ENCODE data around the gene HARS1. TPM values are rescaled to one million over a fixed set of nuclear protein-coding genes. Genes with fewer than 3 reads are reported as not detected.
"Not testable (repeated sequence)": the region's sequence is repeated elsewhere in the genome, so short reads cannot be mapped to it uniquely, and the experiment has no call there.

The HARS1 gene
- polyA plus RNA-seq, 2 donors = 47.7 to 55.5 TPM

- Histone ChIP-seq H3K36me3 (ENCODE audit: control insufficient read depth in 2 of 2, insufficient read depth in 2 of 2, low read length in 1 of 2) (no peaks in the 10 kb centered on the region), H3K9me3 (ENCODE audit: control insufficient read depth in 2 of 2, insufficient read depth in 1 of 2, low read depth in 1 of 2, low read length in 1 of 2) (no peaks in the 10 kb centered on the region), H3K4me3 (ENCODE audit: low read depth in 1 of 2, low read length in 2 of 2) (no peak overlapping the region), H3K4me1 (ENCODE audit: control insufficient read depth in 2 of 2, insufficient read depth in 2 of 2, low read length in 1 of 2) (peaks cover 0 to 3% of the 10 kb centered on the region in 2 donors), H3K27ac (ENCODE audit: low read depth in 2 of 2, low read length in 1 of 2) (no peak overlapping the region), H3K27me3 (ENCODE audit: control insufficient read depth in 1 of 2, insufficient read depth in 2 of 2, low read length in 2 of 2) (no peaks in the 10 kb centered on the region)
- 72 to 95% methylated on average over 1 of the region's 1 CpG for WGBS, 2 donors
These were observed 22.5 kb upstream of the HARS1 start for GRCh38 chr5:140713562-140714094.

GRCh38 chr5:140711794-140712193 lies 20.6 kb upstream of the HARS1 start:
- no peaks in the 10 kb centered on the region for H3K9me3 ChIP-seq (ENCODE audit: control insufficient read depth in 2 of 2, insufficient read depth in 1 of 2, low read depth in 1 of 2, low read length in 1 of 2)
- H3K27me3 ChIP-seq (ENCODE audit: control insufficient read depth in 1 of 2, insufficient read depth in 2 of 2, low read length in 2 of 2) = no peaks in the 10 kb centered on the region
- WGBS, 2 donors = 86 to 91% methylated on average over 1 of the region's 1 CpG
- no peak overlapping the region for H3K4me3 ChIP-seq (ENCODE audit: low read depth in 1 of 2, low read length in 2 of 2)
- no peaks in the 10 kb centered on the region for H3K4me1 ChIP-seq (ENCODE audit: control insufficient read depth in 2 of 2, insufficient read depth in 2 of 2, low read length in 1 of 2)
- H3K36me3 ChIP-seq (ENCODE audit: control insufficient read depth in 2 of 2, insufficient read depth in 2 of 2, low read length in 1 of 2) = no peaks in the 10 kb centered on the region
- no peak overlapping the region for H3K27ac ChIP-seq (ENCODE audit: low read depth in 2 of 2, low read length in 1 of 2)

GRCh38 chr5:140710899-140711552 lies 19.9 kb upstream of the HARS1 start:
- Histone ChIP-seq H3K36me3 (ENCODE audit: control insufficient read depth in 2 of 2, insufficient read depth in 2 of 2, low read length in 1 of 2) (peaks cover 0 to 2% of the 10 kb centered on the region in 2 donors), H3K9me3 (ENCODE audit: control insufficient read depth in 2 of 2, insufficient read depth in 1 of 2, low read depth in 1 of 2, low read length in 1 of 2) (no peaks in the 10 kb centered on the region), H3K4me3 (ENCODE audit: low read depth in 1 of 2, low read length in 2 of 2) (peak overlapping the region; percentile 58 to 87), H3K4me1 (ENCODE audit: control insufficient read depth in 2 of 2, insufficient read depth in 2 of 2, low read length in 1 of 2) (no peaks in the 10 kb centered on the region), H3K27me3 (ENCODE audit: control insufficient read depth in 1 of 2, insufficient read depth in 2 of 2, low read length in 2 of 2) (no peaks in the 10 kb centered on the region), H3K27ac (ENCODE audit: low read depth in 2 of 2, low read length in 1 of 2) (peak overlapping the region; percentile 90 to 100)
- 0 to 1% methylated on average over 27 of the region's 27 CpGs for WGBS, 2 donors

- H3K36me3 ChIP-seq (ENCODE audit: control insufficient read depth in 2 of 2, insufficient read depth in 2 of 2, low read length in 1 of 2) = peaks cover 3 to 12% of the 10 kb centered on the region in 2 donors
- H3K27me3 ChIP-seq (ENCODE audit: control insufficient read depth in 1 of 2, insufficient read depth in 2 of 2, low read length in 2 of 2); H3K4me3 ChIP-seq (ENCODE audit: low read depth in 1 of 2, low read length in 2 of 2); H3K9me3 ChIP-seq (ENCODE audit: control insufficient read depth in 2 of 2, insufficient read depth in 1 of 2, low read depth in 1 of 2, low read length in 1 of 2); H3K27ac ChIP-seq (ENCODE audit: low read depth in 2 of 2, low read length in 1 of 2); H3K4me1 ChIP-seq (ENCODE audit: control insufficient read depth in 2 of 2, insufficient read depth in 2 of 2, low read length in 1 of 2): not testable (repeated sequence)
- WGBS, 2 donors = 91 to 93% methylated on average over 9 of the region's 9 CpGs
These were observed 17.6 kb upstream of the HARS1 start for GRCh38 chr5:140708787-140709186.

GRCh38 chr5:140707812-140708211 lies 16.6 kb upstream of the HARS1 start:
- no peak overlapping the region for H3K4me3 ChIP-seq (ENCODE audit: low read depth in 1 of 2, low read length in 2 of 2)
- H3K27ac ChIP-seq (ENCODE audit: low read depth in 2 of 2, low read length in 1 of 2) = no peak overlapping the region
- H3K36me3 ChIP-seq (ENCODE audit: control insufficient read depth in 2 of 2, insufficient read depth in 2 of 2, low read length in 1 of 2) = peaks cover 3 to 12% of the 10 kb centered on the region in 2 donors
- no peaks in the 10 kb centered on the region for H3K27me3 ChIP-seq (ENCODE audit: control insufficient read depth in 1 of 2, insufficient read depth in 2 of 2, low read length in 2 of 2)
- 84 to 91% methylated on average over 4 of the region's 4 CpGs for WGBS, 2 donors
- H3K9me3 ChIP-seq (ENCODE audit: control insufficient read depth in 2 of 2, insufficient read depth in 1 of 2, low read depth in 1 of 2, low read length in 1 of 2) = no peaks in the 10 kb centered on the region
- no peaks in the 10 kb centered on the region for H3K4me1 ChIP-seq (ENCODE audit: control insufficient read depth in 2 of 2, insufficient read depth in 2 of 2, low read length in 1 of 2)

- H3K27ac ChIP-seq (ENCODE audit: low read depth in 2 of 2, low read length in 1 of 2) = peak within 1 kb of the TSS; percentile 47 to 83
- WGBS, 2 donors = 2% methylated on average over 44 of the region's 44 CpGs
These were observed 9.3 kb upstream of the HARS1 start, which contains the start of gene ZMAT2 for GRCh38 chr5:140700177-140701144. Gene ZMAT2 (plus strand): TSS chr5:140700447. CDS start chr5:140700461, 14 bp downstream.

GRCh38 chr5:140696891-140697492 lies 5.8 kb upstream of the HARS1 start:
- Histone ChIP-seq H3K27me3 (ENCODE audit: control insufficient read depth in 1 of 2, insufficient read depth in 2 of 2, low read length in 2 of 2) (no peaks in the 10 kb centered on the region), H3K4me3 (ENCODE audit: low read depth in 1 of 2, low read length in 2 of 2) (no peak overlapping the region), H3K27ac (ENCODE audit: low read depth in 2 of 2, low read length in 1 of 2) (no peak overlapping the region), H3K36me3 (ENCODE audit: control insufficient read depth in 2 of 2, insufficient read depth in 2 of 2, low read length in 1 of 2) (peaks cover 27 to 34% of the 10 kb centered on the region in 2 donors), H3K4me1 (ENCODE audit: control insufficient read depth in 2 of 2, insufficient read depth in 2 of 2, low read length in 1 of 2) (no peaks in the 10 kb centered on the region), H3K9me3 (ENCODE audit: control insufficient read depth in 2 of 2, insufficient read depth in 1 of 2, low read depth in 1 of 2, low read length in 1 of 2) (no peaks in the 10 kb centered on the region)
- WGBS, 2 donors = 84 to 89% methylated on average over 4 of the region's 4 CpGs

More at GRCh38 chr5:140700177-140701144, 9.3 kb upstream of the HARS1 start, which contains the start of gene ZMAT2:
- no peaks in the 10 kb centered on the region for H3K9me3 ChIP-seq (ENCODE audit: control insufficient read depth in 2 of 2, insufficient read depth in 1 of 2, low read depth in 1 of 2, low read length in 1 of 2)
- no peaks in the 10 kb centered on the region for H3K27me3 ChIP-seq (ENCODE audit: control insufficient read depth in 1 of 2, insufficient read depth in 2 of 2, low read length in 2 of 2)
- no peaks in the 10 kb centered on the region for H3K4me1 ChIP-seq (ENCODE audit: control insufficient read depth in 2 of 2, insufficient read depth in 2 of 2, low read length in 1 of 2)
- H3K4me3 ChIP-seq (ENCODE audit: low read depth in 1 of 2, low read length in 2 of 2) = peak within 1 kb of the TSS; percentile 75 to 99
- H3K36me3 ChIP-seq (ENCODE audit: control insufficient read depth in 2 of 2, insufficient read depth in 2 of 2, low read length in 1 of 2) = peaks cover 29 to 37% of the 10 kb centered on the region in 2 donors

GRCh38 chr5:140694276-140694675 lies 3.1 kb upstream of the HARS1 start:
- no peak overlapping the region for H3K27ac ChIP-seq (ENCODE audit: low read depth in 2 of 2, low read length in 1 of 2)
- peaks cover 27 to 33% of the 10 kb centered on the region in 2 donors for H3K36me3 ChIP-seq (ENCODE audit: control insufficient read depth in 2 of 2, insufficient read depth in 2 of 2, low read length in 1 of 2)
- no peaks in the 10 kb centered on the region for H3K27me3 ChIP-seq (ENCODE audit: control insufficient read depth in 1 of 2, insufficient read depth in 2 of 2, low read length in 2 of 2)
- H3K4me3 ChIP-seq (ENCODE audit: low read depth in 1 of 2, low read length in 2 of 2) = no peak overlapping the region
- peaks cover 0 to 2% of the 10 kb centered on the region in 2 donors for H3K4me1 ChIP-seq (ENCODE audit: control insufficient read depth in 2 of 2, insufficient read depth in 2 of 2, low read length in 1 of 2)
- H3K9me3 ChIP-seq (ENCODE audit: control insufficient read depth in 2 of 2, insufficient read depth in 1 of 2, low read depth in 1 of 2, low read length in 1 of 2) = no peaks in the 10 kb centered on the region
- WGBS, 2 donors = 57 to 74% methylated on average over 5 of the region's 5 CpGs

GRCh38 chr5:140690376-140690932 lies 716 bp downstream of the HARS1 start:
- Histone ChIP-seq H3K4me1 (ENCODE audit: control insufficient read depth in 2 of 2, insufficient read depth in 2 of 2, low read length in 1 of 2) (peaks cover 0 to 2% of the 10 kb centered on the region in 2 donors), H3K36me3 (ENCODE audit: control insufficient read depth in 2 of 2, insufficient read depth in 2 of 2, low read length in 1 of 2) (peaks cover under 1 to 8% of the 10 kb centered on the region in 2 donors), H3K27ac (ENCODE audit: low read depth in 2 of 2, low read length in 1 of 2) (peak overlapping the region; percentile 92 to 99), H3K27me3 (ENCODE audit: control insufficient read depth in 1 of 2, insufficient read depth in 2 of 2, low read length in 2 of 2) (no peaks in the 10 kb centered on the region), H3K9me3 (ENCODE audit: control insufficient read depth in 2 of 2, insufficient read depth in 1 of 2, low read depth in 1 of 2, low read length in 1 of 2) (no peaks in the 10 kb centered on the region), H3K4me3 (ENCODE audit: low read depth in 1 of 2, low read length in 2 of 2) (peak overlapping the region; percentile 84 to 91)
- WGBS, 2 donors = 52 to 55% methylated on average over 8 of the region's 8 CpGs
